Globus pallidus (tissue), 1 donor: ENCODE results near the gene BBX.
"Not testable (repeated sequence)": the region's sequence is repeated elsewhere in the genome, so short reads cannot be mapped to it uniquely, and the experiment has no call there.

Experiments
- DNase-seq: peaks from one replicate; pipeline ENCODE4 v3.0.0-alpha.2; 2015; ENCODE audit warnings: low spot score

Gene BBX

GRCh38 chr3:107800710-107801109 is 277.9 kb downstream of the BBX start:
- DNase-seq: peak; percentile 75

GRCh38 chr3:107803170-107803569 is 280.4 kb downstream of the BBX start:
- no peak for DNase-seq

- no peak for DNase-seq
Observed at GRCh38 chr3:107806021-107806420, 283.3 kb downstream of the BBX start.

GRCh38 chr3:107806536-107806935 is 283.8 kb downstream of the BBX start:
- no peak for DNase-seq

GRCh38 chr3:107810171-107811071 is 287.7 kb downstream of the BBX start:
- DNase-seq: no peak

GRCh38 chr3:107813026-107813425 is 290.3 kb downstream of the BBX start:
- DNase-seq: no peak

GRCh38 chr3:107816107-107816506 is 293.3 kb downstream of the BBX start:
- DNase-seq: no peak

GRCh38 chr3:107817076-107817475 is 294.3 kb downstream of the BBX start:
- no peak for DNase-seq

GRCh38 chr3:107818025-107818424 is 295.3 kb downstream of the BBX start:
- no peak for DNase-seq

GRCh38 chr3:107819656-107820055 is 296.9 kb downstream of the BBX start:
- no peak for DNase-seq

GRCh38 chr3:107822308-107822707 is 299.5 kb downstream of the BBX start:
- no peak for DNase-seq

- DNase-seq: no peak
Observed at GRCh38 chr3:107824822-107825371, 302.1 kb downstream of the BBX start.

- DNase-seq: no peak
Observed at GRCh38 chr3:107825556-107825955, 302.8 kb downstream of the BBX start.

GRCh38 chr3:107826727-107827126 is 304.0 kb downstream of the BBX start:
- DNase-seq: no peak

- DNase-seq: no peak
Observed at GRCh38 chr3:107829185-107829584, 306.4 kb downstream of the BBX start.

- no peak for DNase-seq
Observed at GRCh38 chr3:107831590-107831989, 308.8 kb downstream of the BBX start.

GRCh38 chr3:107833043-107833442 is 310.3 kb downstream of the BBX start:
- DNase-seq: no peak

- no peak for DNase-seq
Observed at GRCh38 chr3:107833722-107834416, 311.1 kb downstream of the BBX start.

- not testable (repeated sequence) for DNase-seq
Observed at GRCh38 chr3:107835001-107835400, 312.2 kb downstream of the BBX start.

GRCh38 chr3:107837895-107838612 is 315.3 kb downstream of the BBX start:
- no peak for DNase-seq

- DNase-seq: no peak
Observed at GRCh38 chr3:107841831-107842230, 319.1 kb downstream of the BBX start.

- no peak for DNase-seq
Observed at GRCh38 chr3:107842940-107843339, 320.2 kb downstream of the BBX start.
